GM18870 (cell line): ENCODE measurements around the gene PNISR.
A peak's percentile ranks its signal among the peaks of the same experiment; 100 is the strongest.
"Not testable (repeated sequence)": the region's sequence is repeated elsewhere in the genome, so short reads cannot be mapped to it uniquely, and the experiment has no call there.

Source experiments
- ATAC-seq: cut with Tn5 transposase; IDR thresholded peaks from one replicate; pipeline ENCODE4 v1.9.1; 2021; ENCODE audit warnings: moderate library complexity; ENCODE audit not compliant: unreplicated experiment

Gene PNISR, protein sequence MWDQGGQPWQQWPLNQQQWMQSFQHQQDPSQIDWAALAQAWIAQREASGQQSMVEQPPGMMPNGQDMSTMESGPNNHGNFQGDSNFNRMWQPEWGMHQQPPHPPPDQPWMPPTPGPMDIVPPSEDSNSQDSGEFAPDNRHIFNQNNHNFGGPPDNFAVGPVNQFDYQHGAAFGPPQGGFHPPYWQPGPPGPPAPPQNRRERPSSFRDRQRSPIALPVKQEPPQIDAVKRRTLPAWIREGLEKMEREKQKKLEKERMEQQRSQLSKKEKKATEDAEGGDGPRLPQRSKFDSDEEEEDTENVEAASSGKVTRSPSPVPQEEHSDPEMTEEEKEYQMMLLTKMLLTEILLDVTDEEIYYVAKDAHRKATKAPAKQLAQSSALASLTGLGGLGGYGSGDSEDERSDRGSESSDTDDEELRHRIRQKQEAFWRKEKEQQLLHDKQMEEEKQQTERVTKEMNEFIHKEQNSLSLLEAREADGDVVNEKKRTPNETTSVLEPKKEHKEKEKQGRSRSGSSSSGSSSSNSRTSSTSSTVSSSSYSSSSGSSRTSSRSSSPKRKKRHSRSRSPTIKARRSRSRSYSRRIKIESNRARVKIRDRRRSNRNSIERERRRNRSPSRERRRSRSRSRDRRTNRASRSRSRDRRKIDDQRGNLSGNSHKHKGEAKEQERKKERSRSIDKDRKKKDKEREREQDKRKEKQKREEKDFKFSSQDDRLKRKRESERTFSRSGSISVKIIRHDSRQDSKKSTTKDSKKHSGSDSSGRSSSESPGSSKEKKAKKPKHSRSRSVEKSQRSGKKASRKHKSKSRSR

DNA sequence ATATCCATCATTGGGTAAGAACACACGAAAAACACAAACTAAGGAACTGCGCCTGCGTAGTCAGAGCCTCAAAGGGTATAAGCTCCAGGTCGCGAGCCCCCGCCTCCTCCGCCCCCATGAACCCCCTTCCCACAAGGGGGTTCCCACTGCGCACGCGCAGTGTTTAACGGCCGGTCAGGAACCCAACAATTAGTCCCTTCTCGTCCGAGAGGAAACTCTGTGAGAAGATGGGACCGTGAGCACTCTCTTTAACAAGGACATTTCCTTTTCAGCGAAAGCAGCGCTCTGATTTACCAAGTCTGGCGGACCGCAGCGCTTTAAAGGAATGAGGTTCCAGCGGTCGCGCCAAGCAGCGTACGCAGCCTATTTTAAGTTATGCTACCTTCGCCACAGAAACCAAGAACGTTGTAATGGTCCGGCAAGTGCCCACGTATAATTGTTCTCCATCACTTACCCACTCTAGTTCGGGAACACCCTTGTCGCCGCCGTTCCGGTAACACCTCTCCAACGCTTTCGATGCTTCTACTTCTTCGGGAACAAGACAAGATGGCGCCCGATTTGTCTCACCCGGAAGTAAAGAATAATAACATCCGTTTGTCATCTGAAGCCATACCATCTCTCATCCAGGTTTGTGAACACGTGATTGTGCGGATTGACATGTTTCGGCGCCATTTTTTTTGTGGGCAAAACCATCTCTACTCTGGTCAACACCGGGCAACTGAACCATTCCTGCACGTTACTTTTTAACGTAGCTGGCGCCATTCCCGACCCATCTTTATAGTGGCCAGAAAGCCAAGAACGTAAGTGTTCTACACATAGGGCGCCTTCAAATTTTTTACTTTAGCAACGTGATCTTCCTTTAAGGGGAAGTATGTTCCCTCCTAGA is at the start of gene PNISR:
Gene PNISR (minus strand): TSS at position 548 of the 886 bp plus-strand sequence. CDS start 10,649 bp downstream, outside the sequence.
- ATAC-seq = peak; percentile 92

DNA sequence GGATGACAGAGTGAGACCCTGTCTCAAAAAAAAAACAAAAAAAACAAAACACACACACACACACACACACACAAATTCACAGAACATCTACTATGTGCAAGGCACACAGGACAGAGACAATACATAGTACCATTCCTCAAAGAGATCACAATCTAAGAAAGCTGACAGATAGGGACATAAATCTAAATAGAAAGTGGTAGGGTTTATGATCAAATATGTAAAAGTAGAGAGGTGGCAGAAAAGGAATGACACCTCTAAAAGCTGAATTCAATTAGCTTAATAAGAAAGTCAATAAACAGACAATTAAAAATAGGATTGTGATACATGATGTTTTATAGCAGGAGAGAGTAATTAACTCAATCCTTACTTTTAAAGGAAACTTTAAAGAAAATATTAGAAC is 48.6 kb upstream of the PNISR start:
- no peak for ATAC-seq

DNA sequence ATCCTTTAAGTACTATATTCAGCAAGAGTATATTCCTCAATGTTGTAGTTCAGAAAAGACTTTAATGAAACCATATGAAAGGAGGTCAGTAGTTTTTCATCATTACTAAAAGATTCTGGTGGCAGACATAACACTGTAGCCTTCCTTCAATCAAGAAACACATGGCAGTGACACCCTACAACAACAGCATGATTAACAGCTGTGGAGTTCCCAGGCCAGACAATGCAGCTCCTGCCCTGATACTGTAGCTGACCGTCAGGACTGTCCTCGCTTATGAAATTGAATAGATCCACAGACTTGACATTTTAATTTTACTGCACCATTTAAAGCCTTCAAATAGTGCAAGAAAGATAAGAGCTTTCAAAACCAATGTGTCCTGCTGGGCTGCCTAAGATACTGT is 46.5 kb upstream of the PNISR start:
- no peak for ATAC-seq

DNA sequence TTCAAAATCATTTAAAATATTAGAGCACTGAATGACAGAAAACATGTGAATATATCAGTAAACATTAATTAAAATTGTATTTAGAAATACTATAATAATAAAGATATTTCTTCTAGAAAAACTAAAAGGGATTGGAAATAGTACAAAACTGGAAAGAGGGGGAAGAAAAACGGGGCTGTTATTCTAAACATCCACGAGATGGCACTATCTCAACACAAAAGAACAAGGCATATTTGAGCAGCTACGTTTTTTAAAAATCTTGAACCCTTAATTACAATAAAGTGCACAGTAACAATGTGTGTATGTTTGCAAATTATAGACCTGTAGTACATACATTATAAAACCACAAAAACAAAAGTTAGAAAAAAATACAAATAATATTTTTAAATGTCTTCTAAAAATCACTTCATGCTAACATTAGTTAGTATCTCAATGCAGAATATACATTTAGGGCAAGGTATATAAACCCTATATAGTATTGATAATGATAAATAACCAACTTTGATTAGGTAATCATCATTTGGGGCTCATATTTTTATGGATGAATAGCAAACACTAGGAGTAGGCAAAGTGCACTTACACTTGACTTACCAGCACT is 42.5 kb upstream of the PNISR start:
- no peak for ATAC-seq

DNA sequence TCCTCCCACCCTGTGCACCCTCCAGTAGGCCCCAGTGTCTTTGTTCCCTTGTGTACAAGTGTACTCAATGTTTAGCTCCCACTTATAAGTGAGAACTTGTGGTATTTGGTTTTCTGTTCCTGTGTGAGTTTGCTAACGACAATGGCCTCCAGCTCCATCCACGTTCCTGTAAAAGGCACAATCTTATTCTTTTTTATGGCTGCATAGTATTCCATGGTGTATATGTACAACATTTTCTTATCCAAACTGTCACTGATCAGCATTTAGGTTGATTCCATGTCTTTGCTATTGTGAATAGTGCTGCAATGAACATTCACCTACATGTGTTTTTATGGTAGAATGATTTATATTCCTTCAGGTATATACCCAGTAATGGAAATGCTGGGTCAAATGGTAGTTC is 34.0 kb upstream of the PNISR start:
- ATAC-seq = not testable (repeated sequence)

DNA sequence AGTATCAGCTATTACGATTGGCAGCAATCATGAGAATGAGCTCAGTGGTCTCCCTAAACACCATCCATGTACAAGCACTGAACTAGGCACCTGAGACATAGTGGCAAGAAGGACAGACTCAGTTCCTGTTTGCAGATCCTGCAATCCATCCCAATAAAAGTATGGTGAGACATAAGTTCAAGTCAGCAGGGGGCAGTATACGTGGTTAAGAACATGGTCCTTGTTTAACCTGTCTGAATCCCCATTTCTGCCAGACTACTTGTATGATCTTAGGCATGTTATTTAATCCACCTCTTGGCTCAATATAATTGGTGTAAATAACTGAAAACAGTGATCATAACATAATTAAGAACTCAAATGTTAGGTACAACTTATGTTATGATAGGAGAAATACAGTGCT is 33.2 kb upstream of the PNISR start:
- no peak for ATAC-seq

DNA sequence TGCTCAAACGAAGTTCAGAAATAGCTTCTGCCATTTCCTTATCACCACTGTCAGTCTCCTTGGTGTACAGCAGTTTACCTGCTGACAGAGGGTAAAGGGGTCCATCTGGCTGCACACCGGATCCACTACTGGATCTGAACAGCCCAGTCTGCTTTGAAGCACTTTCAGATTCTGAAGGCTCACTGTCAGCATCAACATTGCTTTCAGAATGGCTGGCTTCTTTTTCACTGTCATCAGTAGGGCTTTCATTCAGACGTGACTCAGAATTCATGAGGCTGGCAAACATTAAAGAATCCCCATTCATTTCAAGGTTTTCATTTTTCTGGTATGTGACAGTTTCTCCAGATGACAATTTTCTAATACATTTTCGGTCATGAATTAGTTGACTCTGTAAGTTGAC is 21.0 kb upstream of the PNISR start:
- no peak for ATAC-seq

DNA sequence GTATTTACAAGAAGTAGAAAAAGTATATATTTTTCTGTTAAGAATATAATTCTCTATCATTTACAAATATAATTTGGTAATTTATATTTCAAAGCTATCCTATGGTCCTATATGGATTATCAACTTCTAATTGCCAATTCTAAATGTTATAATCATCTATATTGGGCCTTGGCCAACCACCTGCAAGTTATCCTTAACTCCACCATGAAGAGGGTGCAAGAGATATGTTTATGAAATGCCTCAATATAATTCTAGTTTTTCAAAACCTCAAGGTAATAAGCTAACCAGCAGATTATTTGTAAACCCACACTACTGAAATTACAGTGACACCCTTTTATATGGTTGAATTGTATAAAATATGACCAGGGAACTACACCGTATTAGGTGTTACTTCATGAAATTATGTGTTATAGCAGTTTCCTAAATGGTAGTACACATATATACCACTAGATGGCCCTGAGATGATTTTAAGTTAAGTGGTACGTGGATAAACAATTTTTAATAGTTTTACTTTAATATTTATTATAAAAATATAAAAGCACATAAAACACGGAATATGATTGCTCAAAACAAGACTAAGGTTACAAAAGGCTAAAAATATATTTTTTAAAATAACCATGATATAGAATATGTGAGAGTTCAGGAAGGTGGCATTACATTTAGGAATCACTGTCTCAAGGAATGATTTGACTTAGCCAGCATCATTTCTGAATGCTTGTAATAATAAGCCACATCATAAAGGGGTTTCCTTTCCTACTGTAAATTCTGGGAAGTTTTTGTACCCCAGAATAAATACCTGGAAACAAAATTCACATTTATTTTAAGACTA is 9.8 kb upstream of the PNISR start:
- peak; percentile 82 for ATAC-seq

DNA sequence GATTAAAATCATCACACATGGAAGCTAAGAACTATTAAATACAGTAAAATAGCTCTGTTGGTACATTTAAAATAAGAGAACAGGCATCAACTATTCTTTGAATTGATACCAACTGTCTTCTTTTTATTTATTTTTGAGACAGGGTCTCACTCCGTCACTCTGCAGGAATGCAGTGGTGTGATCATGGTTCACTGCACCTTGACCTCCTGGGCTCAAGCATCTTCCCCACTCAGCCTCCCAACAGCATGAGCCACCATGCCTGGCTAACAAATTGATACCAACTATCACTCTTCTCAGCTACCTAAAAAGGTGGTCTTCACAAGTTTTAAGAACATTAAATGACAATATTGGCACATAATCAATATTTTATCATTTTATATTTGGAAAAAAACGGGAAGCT is 7.8 kb upstream of the PNISR start:
- no peak for ATAC-seq

DNA sequence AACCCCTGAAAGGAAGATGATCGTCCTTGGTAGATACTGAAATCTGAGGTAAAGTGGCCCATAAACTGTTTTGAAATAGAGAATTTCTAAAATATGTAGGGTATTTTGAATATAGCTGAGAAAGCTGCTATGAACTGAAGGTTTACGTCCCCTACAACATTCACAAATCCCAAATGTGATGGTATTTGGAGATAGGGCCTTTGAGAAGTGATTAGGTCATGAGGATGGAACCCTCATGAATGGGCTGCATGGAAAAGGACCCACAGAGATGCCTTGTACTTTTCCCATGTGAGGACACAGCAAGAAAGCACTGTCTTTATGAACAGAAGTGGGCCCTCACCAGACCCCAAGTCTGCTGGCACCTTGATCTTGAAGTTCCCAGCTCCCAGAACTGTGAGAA is 6.8 kb upstream of the PNISR start:
- ATAC-seq = no peak

DNA sequence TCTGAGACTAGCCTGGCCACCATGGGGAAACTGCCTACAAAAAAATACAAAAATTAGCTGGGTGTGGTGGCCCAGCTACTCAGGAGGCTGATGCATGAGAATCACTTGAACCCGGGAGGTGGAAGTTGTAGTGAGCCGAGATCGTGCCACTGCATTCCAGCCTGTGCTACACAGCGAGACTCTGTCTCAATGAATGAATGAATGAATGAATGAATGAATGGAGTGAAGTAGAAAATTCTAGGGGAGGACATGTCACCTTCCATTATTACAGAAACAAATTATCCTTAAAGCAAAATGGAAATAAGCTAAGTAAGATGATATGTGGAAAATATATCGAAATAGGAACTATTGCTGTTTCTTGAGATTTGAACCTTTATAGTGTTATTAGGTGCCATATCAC is 2.9 kb upstream of the PNISR start:
- no peak for ATAC-seq

DNA sequence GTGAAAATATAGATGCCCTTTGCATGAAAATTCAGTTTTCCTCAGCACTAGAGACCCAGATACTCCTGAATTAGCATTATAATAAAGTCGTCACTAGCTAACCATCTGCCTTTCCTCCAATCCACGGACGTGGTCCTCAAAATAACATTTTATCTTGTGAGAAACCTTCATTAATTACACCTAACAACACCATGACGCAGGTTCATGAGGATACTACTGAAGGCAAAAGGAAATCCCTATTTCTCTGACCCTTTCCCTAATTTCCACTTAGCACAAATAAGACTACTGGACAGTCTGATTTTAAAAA is 1.3 kb upstream of the PNISR start:
- ATAC-seq = no peak

DNA sequence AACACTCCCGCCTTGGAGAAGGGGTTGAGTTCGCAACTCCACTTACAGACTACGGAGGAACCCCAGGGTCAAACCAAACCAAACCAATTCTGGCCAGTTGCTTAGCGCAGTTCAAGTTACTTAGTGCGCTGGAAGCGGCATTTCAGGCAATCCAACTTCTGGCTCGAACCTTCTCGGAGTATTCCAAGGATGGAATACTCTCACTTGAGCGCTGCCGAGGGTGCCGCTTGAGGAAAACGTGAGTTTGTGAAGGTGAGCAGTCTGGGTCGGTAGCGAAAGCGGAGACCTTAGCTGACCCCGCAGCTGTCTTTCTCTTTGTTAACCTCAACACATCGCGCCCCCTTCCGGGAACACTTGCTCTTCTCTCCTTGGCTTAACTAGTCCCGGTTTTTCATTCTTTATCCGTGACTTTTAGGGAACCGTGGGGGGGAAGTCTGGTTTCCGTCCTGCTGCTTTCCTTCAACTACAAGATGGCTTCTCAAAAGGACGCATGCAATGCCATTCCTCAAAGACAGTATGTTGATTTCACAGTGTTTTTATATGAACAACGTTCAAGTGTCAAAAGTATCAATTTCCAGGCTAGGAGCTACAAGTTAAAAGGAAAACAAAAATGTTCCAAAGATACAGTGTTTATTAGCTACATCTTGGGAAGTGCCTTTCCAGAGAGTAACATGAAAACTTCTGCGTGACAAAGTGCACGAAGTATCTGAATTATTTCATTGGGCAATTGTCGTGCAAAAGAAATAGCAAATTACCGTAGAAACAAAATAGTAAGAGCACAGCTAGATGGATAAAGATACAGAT is 741 bp upstream of the PNISR start:
- ATAC-seq = peak; percentile 40

DNA sequence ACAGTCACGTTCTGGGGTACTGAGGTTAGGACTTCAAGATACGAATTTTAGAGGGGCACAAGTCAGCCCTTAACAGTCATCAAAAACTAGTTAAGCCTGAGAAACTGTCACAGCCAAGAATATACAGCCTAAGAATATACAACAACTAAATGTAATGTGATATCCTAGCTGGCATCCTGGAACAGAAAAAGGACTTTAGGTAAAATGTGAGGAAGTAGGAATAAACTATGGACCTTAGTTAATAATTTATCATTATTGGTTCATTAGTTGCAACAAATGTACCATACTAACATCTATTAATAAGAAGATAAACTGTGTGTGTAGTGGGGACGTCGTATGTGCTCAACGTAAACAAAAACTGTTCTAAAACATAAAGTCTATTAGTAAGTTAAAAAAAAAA is 1.1 kb downstream of the PNISR start:
- ATAC-seq = no peak

DNA sequence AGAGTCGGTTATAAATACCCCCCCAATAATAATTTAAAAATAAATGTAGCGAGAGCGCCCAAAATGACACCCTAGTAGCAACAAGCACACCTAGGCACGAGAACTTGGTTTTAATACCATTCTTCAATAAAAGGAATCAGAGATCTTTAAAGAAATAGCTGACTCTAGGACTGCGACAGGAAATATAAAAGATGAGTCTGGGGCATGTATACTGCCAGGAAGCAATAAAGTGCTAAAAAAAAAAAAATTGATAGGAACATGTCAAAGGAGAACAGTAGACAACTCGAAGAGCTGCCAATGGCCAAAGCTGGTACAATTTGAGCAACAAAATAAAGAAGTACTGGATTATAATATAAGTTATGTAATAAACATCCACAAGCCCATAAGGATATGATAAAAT is 2.2 kb downstream of the PNISR start:
- ATAC-seq = no peak

DNA sequence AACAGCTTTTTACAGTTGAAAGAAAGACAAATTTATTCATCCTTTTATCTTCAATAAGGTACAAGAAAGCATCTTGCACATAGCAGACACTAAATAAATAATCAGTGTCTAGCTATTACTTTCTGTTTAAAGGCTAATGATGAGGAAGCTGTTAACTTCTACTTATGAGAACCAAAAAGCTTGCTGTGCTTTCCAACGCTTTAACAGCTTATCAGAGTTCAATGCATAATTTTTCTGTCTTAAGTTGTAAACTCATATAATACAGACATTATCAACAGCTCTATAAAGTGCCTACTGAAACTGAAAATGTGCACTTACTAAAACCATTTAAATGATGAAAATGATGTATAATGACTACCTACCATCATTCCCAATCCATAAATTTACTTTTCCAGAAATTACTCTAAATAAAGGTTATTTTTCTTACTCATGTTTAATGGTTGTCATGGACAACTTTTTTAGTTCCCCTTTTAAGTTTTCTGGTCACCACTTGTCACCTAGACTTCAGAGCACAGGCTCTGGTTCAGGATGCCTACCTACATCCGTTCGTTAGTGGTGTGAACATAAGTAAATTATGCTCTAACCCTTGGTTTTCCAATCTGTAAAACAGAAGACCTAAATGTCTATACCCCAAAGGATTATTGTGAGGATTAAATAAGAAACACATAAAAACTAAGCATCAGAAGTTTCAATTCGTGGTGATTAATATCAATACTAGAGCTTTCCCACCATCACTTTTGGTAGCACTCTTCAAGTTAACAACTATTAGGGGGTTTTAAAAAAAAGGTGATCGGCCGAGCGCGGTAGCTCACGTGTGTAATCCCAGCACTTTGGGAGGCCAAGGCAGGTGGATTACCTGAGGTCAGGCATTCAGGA is 8.0 kb downstream of the PNISR start:
- peak; percentile 87 for ATAC-seq

DNA sequence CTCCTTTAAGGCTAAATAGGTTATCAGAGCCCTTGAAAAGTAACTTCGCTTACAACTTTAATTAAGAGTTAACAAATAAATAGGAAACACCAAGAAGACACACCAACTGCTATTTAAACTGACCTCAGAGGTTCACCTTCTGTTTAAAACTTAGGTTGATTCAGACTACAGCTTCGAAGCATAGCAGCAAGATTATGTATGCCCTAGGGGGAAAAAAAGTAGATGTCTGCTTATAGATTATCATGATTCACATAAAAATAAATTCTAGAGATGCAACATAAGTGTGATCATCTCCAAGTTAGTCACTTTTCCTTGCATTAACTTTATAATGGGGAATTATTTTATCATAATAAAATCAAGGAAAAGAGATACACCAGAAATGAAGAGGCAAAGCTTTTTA is 8.9 kb downstream of the PNISR start:
- no peak for ATAC-seq

DNA sequence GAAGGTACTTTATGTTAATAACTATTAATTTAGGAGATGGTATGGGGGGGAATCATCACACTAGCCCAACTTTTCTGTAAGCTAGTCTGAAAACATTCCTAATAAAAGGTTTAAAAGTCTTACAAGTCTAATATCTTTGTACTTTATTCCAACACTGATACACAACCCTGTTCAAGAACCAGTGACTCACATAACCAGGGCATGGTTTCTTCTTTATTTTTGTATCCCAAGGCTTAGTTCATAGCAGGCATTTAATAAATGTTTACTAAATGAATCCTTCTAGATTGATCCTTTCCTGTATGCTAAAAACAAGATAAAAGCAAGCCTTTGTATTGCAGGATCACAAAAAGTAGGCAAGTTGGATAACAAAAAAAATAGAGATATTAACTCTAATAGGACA is 9.7 kb downstream of the PNISR start:
- ATAC-seq = no peak
